NCI-H2196 treated with DMSO at 0.1 percent for 48 hours (cell line): ENCODE data around the gene RTKN.
"Not testable (repeated sequence)": the region's sequence is repeated elsewhere in the genome, so short reads cannot be mapped to it uniquely, and the experiment has no call there.

Experiments used
- DNase-seq: peaks from one replicate; lab custom pipeline; 2025; ENCODE audit not compliant: unreplicated experiment; lab: John Stamatoyannopoulos, UW

Gene RTKN

GRCh38 chr2:74439373-74439772 lies 2.4 kb downstream of the RTKN start:
- DNase-seq: no peak

- DNase-seq: no peak
Observed at GRCh38 chr2:74438248-74438647, 3.5 kb downstream of the RTKN start.

- no peak for DNase-seq
Observed at GRCh38 chr2:74436848-74437695, 4.7 kb downstream of the RTKN start.

- DNase-seq: no peak
Observed at GRCh38 chr2:74436111-74436805, 5.5 kb downstream of the RTKN start.

GRCh38 chr2:74430502-74430901 lies 11.2 kb downstream of the RTKN start:
- no peak for DNase-seq

- DNase-seq: no peak
Observed at GRCh38 chr2:74429487-74430451, 12.0 kb downstream of the RTKN start.

GRCh38 chr2:74428675-74429074 lies 13.1 kb downstream of the RTKN start:
- no peak for DNase-seq

GRCh38 chr2:74427551-74427950 lies 14.2 kb downstream of the RTKN start:
- no peak for DNase-seq

GRCh38 chr2:74426181-74426758 lies 15.5 kb downstream of the RTKN start:
- DNase-seq: no peak

- DNase-seq: no peak
Observed at GRCh38 chr2:74425523-74425922, 16.2 kb downstream of the RTKN start.

GRCh38 chr2:74424995-74425406 lies 16.7 kb downstream of the RTKN start:
- no peak for DNase-seq

- no peak for DNase-seq
Observed at GRCh38 chr2:74424139-74424992, 17.4 kb downstream of the RTKN start.

- no peak for DNase-seq
Observed at GRCh38 chr2:74423231-74424095, 18.3 kb downstream of the RTKN start.

GRCh38 chr2:74421221-74421870 lies 20.4 kb downstream of the RTKN start, which contains the start of the genes C2orf81 and WDR54:
Gene C2orf81 (minus strand): TSS chr2:74421619. CDS start chr2:74421560, 59 bp downstream.
Gene WDR54 (plus strand): TSS chr2:74421730. CDS start chr2:74422154, 424 bp downstream.
- DNase-seq: peak; percentile 65

GRCh38 chr2:74420443-74421103 lies 21.2 kb downstream of the RTKN start:
- DNase-seq: not testable (repeated sequence)

- no peak for DNase-seq
Observed at GRCh38 chr2:74420006-74420405, 21.7 kb downstream of the RTKN start.

- no peak for DNase-seq
Observed at GRCh38 chr2:74419345-74419744, 22.4 kb downstream of the RTKN start.

GRCh38 chr2:74418312-74418711 lies 23.4 kb downstream of the RTKN start:
- no peak for DNase-seq
